Measurements from ENCODE around the gene NUP160.
"Not testable (repeated sequence)": the region's sequence is repeated elsewhere in the genome, so short reads cannot be mapped to it uniquely, and the experiment has no call there.

GRCh38 chr11:47875858-47876257, 27.7 kb upstream of the NUP160 start:
- TF ChIP-seq CTCF (conservative IDR thresholded peaks at IDR 0.05); ZFX (IDR thresholded peaks at IDR 0.05): not testable (repeated sequence)

All from C4-2B (cell line).